Erythroblast (primary cell): ENCODE results near the gene SEC61B.

Experiments used
- DNase-seq, 2 experiments: peaks; one replicate each; lab custom pipeline; 2025; lab: John Stamatoyannopoulos, UW
- GATA1 ChIP-seq: IDR thresholded peaks from 2 replicates; pipeline ENCODE4 v1.6.1; 2011; ENCODE audit warnings: low read depth, mild to moderate bottlenecking, control low read depth, low read length, moderate library complexity
- POLR2A ChIP-seq: IDR thresholded peaks from 2 replicates; pipeline ENCODE4 v1.6.1; 2011; ENCODE audit warnings: mild to moderate bottlenecking, low read length

Gene SEC61B

GRCh38 chr9:99201603-99202002, 20.5 kb upstream of the SEC61B start:
- no peak for TF ChIP-seq GATA1
- no peak for TF ChIP-seq POLR2A
- DNase-seq = no peak

GRCh38 chr9:99210572-99210971, 11.5 kb upstream of the SEC61B start:
- TF ChIP-seq POLR2A (no peak), GATA1 (no peak)
- DNase-seq = no peak

GRCh38 chr9:99211746-99212145, 10.3 kb upstream of the SEC61B start:
- DNase-seq = peak in 1 of 2 experiments; percentile 6
- TF ChIP-seq POLR2A (no peak), GATA1 (no peak)

GRCh38 chr9:99213197-99213596, 8.9 kb upstream of the SEC61B start:
- TF ChIP-seq GATA1 (no peak), POLR2A (no peak)
- DNase-seq = no peak

- TF ChIP-seq POLR2A (no peak), GATA1 (no peak)
- DNase-seq = no peak
Measured at GRCh38 chr9:99216073-99216472, 6.0 kb upstream of the SEC61B start.

- no peak for DNase-seq
- TF ChIP-seq POLR2A (no peak), GATA1 (no peak)
Measured at GRCh38 chr9:99220011-99220410, 2.1 kb upstream of the SEC61B start.

- DNase-seq = no peak
- no peak for TF ChIP-seq GATA1
- no peak for TF ChIP-seq POLR2A
Measured at GRCh38 chr9:99221266-99221620, 839 bp upstream of the SEC61B start.

- TF ChIP-seq POLR2A = no peak
- TF ChIP-seq GATA1 = no peak
Measured at GRCh38 chr9:99222416-99223270, 561 bp downstream of the SEC61B start.

GRCh38 chr9:99224445-99224844, 2.4 kb downstream of the SEC61B start:
- TF ChIP-seq POLR2A (no peak), GATA1 (no peak)
- no peak for DNase-seq

More at GRCh38 chr9:99222416-99223270, 561 bp downstream of the SEC61B start:
- DNase-seq = peak in 1 of 2 experiments; percentile 74

GRCh38 chr9:99226054-99226453, 4.0 kb downstream of the SEC61B start:
- DNase-seq = no peak
- TF ChIP-seq GATA1 = no peak
- TF ChIP-seq POLR2A = no peak

GRCh38 chr9:99230206-99230605, 8.1 kb downstream of the SEC61B start:
- no peak for TF ChIP-seq GATA1
- TF ChIP-seq POLR2A = no peak
- no peak for DNase-seq

- DNase-seq = peak; percentile 19 to 45
- no peak for TF ChIP-seq POLR2A
- TF ChIP-seq GATA1 = no peak
Measured at GRCh38 chr9:99231711-99232110, 9.6 kb downstream of the SEC61B start.

GRCh38 chr9:99234618-99235017, 12.5 kb downstream of the SEC61B start:
- TF ChIP-seq GATA1 = no peak
- TF ChIP-seq POLR2A = no peak
- no peak for DNase-seq

- DNase-seq = no peak
- TF ChIP-seq POLR2A (no peak), GATA1 (no peak)
Measured at GRCh38 chr9:99235069-99235468, 13.0 kb downstream of the SEC61B start.
